Umbilical cord (tissue), 2 donors: ENCODE results near the gene TRIM7. TPM values are rescaled to one million over a fixed set of nuclear protein-coding genes. Genes with fewer than 3 reads are reported as not detected.
"Not testable (repeated sequence)": the region's sequence is repeated elsewhere in the genome, so short reads cannot be mapped to it uniquely, and the experiment has no call there.

Experiments
- DNase-seq: peaks from one replicate; pipeline ENCODE4 v3.0.0-alpha.2; 2015; ENCODE audit warnings: low spot score
- total RNA-seq: library from RNA; depleted of rRNA; stranded (reverse); fragments of >200 nt; gene quantifications from one replicate; pipeline ENCODE4 v1.2.3, GENCODE V29; 2014; ENCODE audit warnings: low replicate concordance; ENCODE audit not compliant: insufficient read depth

TRIM7 gene
- total RNA-seq, 1 donor from 2014 or later: 2.2 TPM

- no peak for DNase-seq
Measured at GRCh38 chr5:181152406-181152805, 52.6 kb downstream of the TRIM7 start.

DNA sequence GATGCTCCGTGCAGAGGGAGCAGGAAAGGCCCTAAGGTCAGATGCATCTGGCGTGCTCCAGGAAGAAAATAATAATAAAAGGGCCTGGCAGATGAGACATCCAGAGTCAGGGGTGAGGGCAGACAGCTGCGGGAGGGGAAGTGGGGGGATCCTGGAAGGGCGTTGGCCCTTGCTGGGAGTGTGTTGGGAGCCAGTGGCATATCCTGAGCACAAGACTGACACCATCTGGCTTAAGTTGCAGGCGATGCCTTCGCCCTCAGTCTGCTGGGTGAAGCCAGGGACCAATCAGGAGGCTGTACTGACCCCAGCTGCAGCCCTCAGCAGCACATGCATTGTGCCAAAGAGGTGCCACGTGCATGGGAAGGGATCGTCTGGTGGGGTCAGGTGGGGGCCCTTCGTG, 53.9 kb downstream of the TRIM7 start:
- no peak for DNase-seq

GRCh38 chr5:181149806-181150733, 54.9 kb downstream of the TRIM7 start:
- no peak for DNase-seq

DNA sequence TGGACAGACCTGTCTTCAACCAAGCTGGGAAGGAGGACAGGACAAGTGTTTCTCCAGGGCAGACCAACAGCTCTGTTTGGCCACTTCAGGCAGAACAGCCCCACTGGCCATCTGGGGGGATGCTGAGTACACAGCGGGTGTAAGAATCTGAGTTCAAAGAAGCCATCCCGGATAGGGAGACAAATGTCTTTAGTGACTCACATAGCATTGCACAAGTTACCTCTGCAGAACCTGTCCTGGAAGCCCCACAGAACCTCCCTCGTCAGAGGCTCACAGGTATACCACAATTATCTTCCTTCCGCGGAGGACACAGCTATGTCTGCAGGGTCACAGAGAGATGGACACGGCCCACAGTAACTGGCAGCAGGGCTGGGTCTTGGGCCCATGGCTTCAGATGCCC, 55.6 kb downstream of the TRIM7 start:
- no peak for DNase-seq

- not testable (repeated sequence) for DNase-seq
Measured at GRCh38 chr5:181146927-181147636, 57.9 kb downstream of the TRIM7 start, which contains the start of gene OR2V2. TSS of gene OR2V2 (plus strand) at chr5:181147586. CDS start at chr5:181154943, 7,357 bp downstream.

DNA sequence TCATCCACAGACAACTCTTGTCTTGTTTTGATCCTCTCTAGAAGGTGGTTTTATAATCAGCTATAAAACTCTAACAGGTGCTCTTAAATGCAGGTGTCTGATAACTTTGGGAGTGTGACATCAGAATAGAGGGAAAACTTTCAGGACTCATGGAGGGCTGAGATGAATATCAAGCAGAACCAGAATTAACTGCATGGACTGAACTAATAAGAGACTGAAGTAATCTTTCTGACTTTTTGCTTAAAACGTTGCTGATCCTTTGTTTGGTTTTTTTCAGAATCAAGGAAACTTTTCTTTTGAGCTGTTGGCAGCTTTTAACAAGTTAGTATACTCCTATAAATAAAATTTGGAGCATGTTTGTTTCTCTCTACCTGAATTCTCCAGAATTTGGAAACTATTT, 59.9 kb downstream of the TRIM7 start:
- no peak for DNase-seq

Other genes with a start within 250 kb of the TRIM7 start
- not detected for gene BTNL3, start 216.3 kb downstream of the TRIM7 start, total RNA-seq
- 7.0 TPM for gene BTNL9, start 164.9 kb downstream of the TRIM7 start, total RNA-seq
- 0.96 TPM for gene OR2V1, start 74.0 kb downstream of the TRIM7 start, total RNA-seq
- gene OR2V2, start 57.6 kb downstream of the TRIM7 start, total RNA-seq: 2.4 TPM
- 18.1 TPM for gene TRIM41, start 18.1 kb upstream of the TRIM7 start, total RNA-seq
- 2,337 TPM for gene RACK1, start 38.7 kb upstream of the TRIM7 start, total RNA-seq
- 41.9 TPM for gene TRIM52, start 55.9 kb upstream of the TRIM7 start, total RNA-seq
- not detected for gene OR4F3, start 162.1 kb upstream of the TRIM7 start, total RNA-seq